IPS-18c (cell line): ENCODE data around the gene MYH15.

Experiments
- H3K4me3 ChIP-seq: 2 replicates; pipeline ENCODE4 v1.7.0; 2013; ENCODE audit warnings: low read depth, mild to moderate bottlenecking, low read length, moderate library complexity; ENCODE audit not compliant: insufficient read depth
- H3K9me3 ChIP-seq: one replicate; pipeline ENCODE4 v1.6.1; 2013; ENCODE audit warnings: mild to moderate bottlenecking, low read length, moderate library complexity; ENCODE audit not compliant: control insufficient read depth, insufficient read depth

Gene MYH15

GRCh38 chr3:108510496-108510895 is at the start of gene MYH15:
MYH15 (minus strand) TSS chr3:108510596; CDS start chr3:108510530, 66 bp downstream.
- Histone ChIP-seq H3K9me3 (no peaks in the 10 kb centered on the region), H3K4me3 (no peak within 1 kb of the TSS)

- H3K9me3 ChIP-seq, result no peaks in the 10 kb centered on the region
- no peak overlapping the region for H3K4me3 ChIP-seq
Measured at GRCh38 chr3:108555966-108556581, 45.7 kb upstream of the MYH15 start.

- Histone ChIP-seq H3K4me3 (no peak overlapping the region), H3K9me3 (no peaks in the 10 kb centered on the region)
Measured at GRCh38 chr3:108554913-108555571, 44.6 kb upstream of the MYH15 start.

GRCh38 chr3:108554229-108554628 is 43.8 kb upstream of the MYH15 start:
- Histone ChIP-seq H3K4me3 (no peak overlapping the region), H3K9me3 (no peaks in the 10 kb centered on the region)

GRCh38 chr3:108552267-108553159 is 42.1 kb upstream of the MYH15 start:
- no peaks in the 10 kb centered on the region for H3K9me3 ChIP-seq
- H3K4me3 ChIP-seq, result no peak overlapping the region

GRCh38 chr3:108548886-108549285 is 38.5 kb upstream of the MYH15 start:
- Histone ChIP-seq H3K4me3 (no peak overlapping the region), H3K9me3 (no peaks in the 10 kb centered on the region)

GRCh38 chr3:108548304-108548703 is 37.9 kb upstream of the MYH15 start:
- H3K9me3 ChIP-seq, result no peaks in the 10 kb centered on the region
- H3K4me3 ChIP-seq, result no peak overlapping the region

- H3K4me3 ChIP-seq, result no peak overlapping the region
- no peaks in the 10 kb centered on the region for H3K9me3 ChIP-seq
Measured at GRCh38 chr3:108546692-108547091, 36.3 kb upstream of the MYH15 start.

GRCh38 chr3:108546247-108546646 is 35.9 kb upstream of the MYH15 start:
- Histone ChIP-seq H3K9me3 (no peaks in the 10 kb centered on the region), H3K4me3 (no peak overlapping the region)

- H3K9me3 ChIP-seq, result no peaks in the 10 kb centered on the region
- H3K4me3 ChIP-seq, result no peak overlapping the region
Measured at GRCh38 chr3:108538083-108538482, 27.7 kb upstream of the MYH15 start.

GRCh38 chr3:108528459-108529252 is 18.3 kb upstream of the MYH15 start:
- Histone ChIP-seq H3K4me3 (no peak overlapping the region), H3K9me3 (no peaks in the 10 kb centered on the region)

GRCh38 chr3:108527817-108528216 is 17.4 kb upstream of the MYH15 start:
- Histone ChIP-seq H3K4me3 (no peak overlapping the region), H3K9me3 (no peaks in the 10 kb centered on the region)

GRCh38 chr3:108527109-108527508 is 16.7 kb upstream of the MYH15 start:
- Histone ChIP-seq H3K9me3 (no peaks in the 10 kb centered on the region), H3K4me3 (no peak overlapping the region)

GRCh38 chr3:108525971-108526370 is 15.6 kb upstream of the MYH15 start:
- H3K9me3 ChIP-seq, result no peaks in the 10 kb centered on the region
- H3K4me3 ChIP-seq, result no peak overlapping the region

GRCh38 chr3:108525256-108525655 is 14.9 kb upstream of the MYH15 start:
- no peaks in the 10 kb centered on the region for H3K9me3 ChIP-seq
- no peak overlapping the region for H3K4me3 ChIP-seq

GRCh38 chr3:108524537-108524936 is 14.1 kb upstream of the MYH15 start:
- Histone ChIP-seq H3K4me3 (no peak overlapping the region), H3K9me3 (no peaks in the 10 kb centered on the region)

GRCh38 chr3:108518895-108519294 is 8.5 kb upstream of the MYH15 start:
- Histone ChIP-seq H3K9me3 (no peaks in the 10 kb centered on the region), H3K4me3 (no peak overlapping the region)
